B cell (primary cell): ENCODE measurements around the gene PIWIL1. TPM values are rescaled to one million over a fixed set of nuclear protein-coding genes. Genes with fewer than 3 reads are reported as not detected.

Experiments used
- ATAC-seq: fragments of 200-7000 bp; cut with Tn5 transposase; one replicate; pipeline ENCODE4 v1.10.0; 2021; ENCODE audit warnings: low read depth, mild to moderate bottlenecking, moderate number of reproducible peaks, moderate library complexity
- CTCF ChIA-PET: fragments of 350-600 bp; sonication (Branson Sonifier 250); formaldehyde crosslinking; loops from one replicate; lab custom pipeline; 2021; ENCODE audit warnings: antibody characterized with exemption, inconsistent platforms; lab: Charles Lee
- POLR2A ChIA-PET: fragments of 350-600 bp; sonication (Branson Sonifier 250); formaldehyde crosslinking; loops from one replicate; lab custom pipeline; 2021; ENCODE audit warnings: antibody characterized with exemption; lab: Charles Lee
- DNase-seq: peaks from one replicate; pipeline ENCODE4 v3.0.0; 2013
- H2AFZ ChIP-seq: 2 replicates; pipeline ENCODE4 v1.6.1; 2012; ENCODE audit warnings: mild to moderate bottlenecking, low read depth, low read length; ENCODE audit not compliant: insufficient read depth, poor library complexity, severe bottlenecking
- H3K27ac ChIP-seq, 2 donors: 1 replicate in 1 of 2; 2 replicates in 1 of 2; pipeline ENCODE4 v1.5.1; 2012 to 2013; ENCODE audit warnings: low read length in 2 of 2, mild to moderate bottlenecking in 2 of 2, moderate library complexity in 1 of 2
- H3K27me3 ChIP-seq, 4 experiments: fragments of 200-600 bp in 1 of 4; sonication (generic) in 1 of 4; replicated peaks in 1 of 4; 1 replicate in 2 of 4; 2 replicates in 2 of 4; pipeline versions ENCODE4 v1.6.1 to v1.7.0; 2013 to 2016; ENCODE audit warnings: low read length in 3 of 4, mild to moderate bottlenecking in 2 of 4, mixed read lengths in 1 of 4, moderate library complexity in 1 of 4; ENCODE audit not compliant: insufficient read depth in 4 of 4, control insufficient read depth in 3 of 4; ENCODE audit errors: control extremely low read depth in 1 of 4
- H3K36me3 ChIP-seq, 2 experiments: replicated peaks in 1 of 2; 1 replicate in 1 of 2; 2 replicates in 1 of 2; pipeline versions ENCODE4 v1.6.1 to v1.7.1; 2013; ENCODE audit warnings: low read length in 1 of 2; ENCODE audit not compliant: insufficient read depth in 2 of 2, control insufficient read depth in 1 of 2; ENCODE audit errors: control extremely low read depth in 1 of 2, extremely low read depth in 1 of 2
- H3K4me1 ChIP-seq, 2 donors: fragments of 200-600 bp in 1 of 2; sonication (generic) in 1 of 2; 1 replicate in 1 of 2; 2 replicates in 1 of 2; pipeline versions ENCODE4 v1.5.1 to v1.6.1; 2013 to 2017; ENCODE audit warnings: low read length in 2 of 2; ENCODE audit not compliant: control insufficient read depth in 2 of 2, insufficient read depth in 2 of 2
- H3K4me2 ChIP-seq: replicated peaks from 2 replicates; pipeline ENCODE3; 2012; ENCODE audit warnings: mild to moderate bottlenecking, low read depth, low read length; ENCODE audit not compliant: poor library complexity, severe bottlenecking
- H3K4me3 ChIP-seq, 5 experiments: fragments of 200-600 bp in 1 of 5; sonication (generic) in 1 of 5; 1 replicate in 3 of 5; 2 replicates in 2 of 5; pipeline versions ENCODE4 v1.5.1 to v1.7.0; 2011 to 2016; ENCODE audit warnings: low read length in 4 of 5, mild to moderate bottlenecking in 4 of 5, low read depth in 2 of 5, control low read depth in 1 of 5, moderate library complexity in 1 of 5; ENCODE audit not compliant: insufficient read depth in 1 of 5; ENCODE audit errors: control extremely low read depth in 1 of 5, extremely low read depth in 1 of 5
- H3K79me2 ChIP-seq: fragments of 200-600 bp; sonication (generic); one replicate; pipeline ENCODE4 v1.6.0; 2016; ENCODE audit warnings: low read length; ENCODE audit not compliant: control insufficient read depth, insufficient read depth
- H3K9ac ChIP-seq: fragments of 200-600 bp; sonication (generic); 2 replicates; pipeline ENCODE4 v1.6.1; 2017; ENCODE audit warnings: mild to moderate bottlenecking, low read length, moderate library complexity
- H3K9me3 ChIP-seq, 3 donors: one replicate each; pipeline versions ENCODE4 v1.6.1 to v1.7.1; 2013; ENCODE audit warnings: low read length in 2 of 3; ENCODE audit not compliant: control insufficient read depth in 2 of 3, insufficient read depth in 1 of 3; ENCODE audit errors: control extremely low read depth in 1 of 3
- H4K20me1 ChIP-seq: 2 replicates; pipeline ENCODE4 v1.6.0; 2012; ENCODE audit warnings: mild to moderate bottlenecking, low read length; ENCODE audit not compliant: insufficient read depth, control insufficient read depth, poor library complexity, severe bottlenecking
- H3K27ac Mint-ChIP-seq: one replicate; pipeline ENCODE4 v1.8.0; 2021; ENCODE audit warnings: mixed read lengths
- H3K27me3 Mint-ChIP-seq: one replicate; pipeline ENCODE4 v1.8.0; 2021; ENCODE audit warnings: mixed read lengths
- H3K4me1 Mint-ChIP-seq: one replicate; pipeline ENCODE4 v1.8.0; 2021; ENCODE audit warnings: mixed read lengths
- H3K4me3 Mint-ChIP-seq: one replicate; pipeline ENCODE4 v1.8.0; 2021; ENCODE audit warnings: mixed read lengths
- H3K9me3 Mint-ChIP-seq: one replicate; pipeline ENCODE4 v1.8.0; 2022; ENCODE audit warnings: mixed read lengths; ENCODE audit not compliant: insufficient read depth
- EZH2 ChIP-seq: IDR thresholded peaks from 2 replicates; pipeline ENCODE4 v1.6.1; 2012; ENCODE audit warnings: borderline replicate concordance, low read depth, mild to moderate bottlenecking, moderate library complexity, low read length; ENCODE audit not compliant: insufficient read depth, poor library complexity, severe bottlenecking
- WGBS: methylation state at CpG from one replicate; pipeline ENCODE4 v1.1.5; 2013; ENCODE audit warnings: missing lambda C conversion rate; ENCODE audit not compliant: insufficient coverage; 5-methylcytosine and 5-hydroxymethylcytosine counted together
- intact Hi-C: fragments of 100-400 bp; cut with micrococcal nuclease; formaldehyde crosslinking; loops from one replicate; pipeline ENCODE4 v1.10.0; 2022
- polyA plus RNA-seq: library from polyadenylated mRNA; depleted of rRNA; stranded (reverse); fragments of >200 nt; gene quantifications from 2 replicates; pipeline ENCODE4 v1.2.3, GENCODE V29; 2012
- total RNA-seq, 2 donors: library from RNA; stranded (reverse); fragments of 120-200 nt in 1 of 2; gene quantifications; 1 replicate in 1 of 2; 2 replicates in 1 of 2; pipeline versions ENCODE4 v1.2.3 to v1.2.4, GENCODE V29; 2013 to 2022
- TF ChIP-seq, protein P1 (sequence below): fragments of 200-600 bp; IDR thresholded peaks from one replicate; pipeline ENCODE4 v1.8.0; 2022; ENCODE audit warnings: antibody characterized with exemption, mild to moderate bottlenecking

Gene PIWIL1
- total and polyA plus RNA-seq, 2 donors (not counting 1 experiment from before 2014, with no cell fraction given): not detected

DNA sequence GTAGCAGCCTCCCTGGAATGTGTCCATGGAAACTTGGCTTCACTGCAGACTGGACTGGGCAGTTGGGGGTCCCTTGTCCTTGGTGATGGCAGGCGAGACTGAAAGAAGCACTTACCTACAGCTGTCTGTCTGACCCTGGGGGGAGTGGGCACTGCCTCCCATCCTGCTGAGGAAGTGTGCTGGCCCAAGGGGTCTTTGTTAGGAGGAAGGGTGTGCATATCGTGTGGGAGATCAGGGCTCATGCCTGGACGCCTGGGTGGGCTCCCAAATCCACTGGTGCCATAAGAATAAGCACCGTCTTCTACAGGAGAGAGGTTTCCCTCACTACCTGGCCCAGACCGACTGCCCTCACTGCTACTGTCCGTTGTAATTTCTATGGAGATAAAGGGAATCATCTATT is 81.4 kb downstream of the PIWIL1 start:
- H2AFZ ChIP-seq: no peak overlapping the region
- H3K27ac ChIP-seq: no peak overlapping the region
- CTCF ChIA-PET: no interaction called here
- H3K36me3 ChIP-seq: no peaks in the 10 kb centered on the region
- POLR2A ChIA-PET: no interaction called here
- ATAC-seq: no peak
- H4K20me1 ChIP-seq: no peaks in the 10 kb centered on the region
- intact Hi-C loops: no loop called here
- no peak for DNase-seq
- H3K4me3 ChIP-seq: no peak overlapping the region
- H3K9ac ChIP-seq: no peak overlapping the region
- Mint-ChIP-seq H3K27ac (no peak overlapping the region), H3K27me3 (no peaks in the 10 kb centered on the region), H3K4me3 (no peak overlapping the region), H3K9me3 (no peaks in the 10 kb centered on the region), H3K4me1 (no peaks in the 10 kb centered on the region)
- no peaks in the 10 kb centered on the region for H3K27me3 ChIP-seq
- H3K9me3 ChIP-seq: peaks cover 0 to 4% (median 0%) of the 10 kb centered on the region in 3 donors
- WGBS: 100% methylated on average over 1 of the region's 6 CpGs
- no peaks in the 10 kb centered on the region for H3K79me2 ChIP-seq
- H3K4me2 ChIP-seq: no peak overlapping the region
- H3K4me1 ChIP-seq: no peaks in the 10 kb centered on the region
- TF ChIP-seq, protein P1, sequence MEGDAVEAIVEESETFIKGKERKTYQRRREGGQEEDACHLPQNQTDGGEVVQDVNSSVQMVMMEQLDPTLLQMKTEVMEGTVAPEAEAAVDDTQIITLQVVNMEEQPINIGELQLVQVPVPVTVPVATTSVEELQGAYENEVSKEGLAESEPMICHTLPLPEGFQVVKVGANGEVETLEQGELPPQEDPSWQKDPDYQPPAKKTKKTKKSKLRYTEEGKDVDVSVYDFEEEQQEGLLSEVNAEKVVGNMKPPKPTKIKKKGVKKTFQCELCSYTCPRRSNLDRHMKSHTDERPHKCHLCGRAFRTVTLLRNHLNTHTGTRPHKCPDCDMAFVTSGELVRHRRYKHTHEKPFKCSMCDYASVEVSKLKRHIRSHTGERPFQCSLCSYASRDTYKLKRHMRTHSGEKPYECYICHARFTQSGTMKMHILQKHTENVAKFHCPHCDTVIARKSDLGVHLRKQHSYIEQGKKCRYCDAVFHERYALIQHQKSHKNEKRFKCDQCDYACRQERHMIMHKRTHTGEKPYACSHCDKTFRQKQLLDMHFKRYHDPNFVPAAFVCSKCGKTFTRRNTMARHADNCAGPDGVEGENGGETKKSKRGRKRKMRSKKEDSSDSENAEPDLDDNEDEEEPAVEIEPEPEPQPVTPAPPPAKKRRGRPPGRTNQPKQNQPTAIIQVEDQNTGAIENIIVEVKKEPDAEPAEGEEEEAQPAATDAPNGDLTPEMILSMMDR: no peak
- no peak for TF ChIP-seq EZH2

GRCh38 chr12:130420071-130420470 is 82.4 kb downstream of the PIWIL1 start:
- Histone ChIP-seq H4K20me1 (no peaks in the 10 kb centered on the region), H3K79me2 (no peaks in the 10 kb centered on the region), H3K4me2 (no peak overlapping the region), H3K9ac (no peak overlapping the region), H3K27ac (no peak overlapping the region), H3K4me1 (no peaks in the 10 kb centered on the region), H2AFZ (no peak overlapping the region), H3K4me3 (no peak overlapping the region), H3K36me3 (no peaks in the 10 kb centered on the region), H3K9me3 (peaks cover 0 to 6% (median 0%) of the 10 kb centered on the region in 3 donors), H3K27me3 (no peaks in the 10 kb centered on the region)
- H3K9me3 Mint-ChIP-seq: no peaks in the 10 kb centered on the region
- DNase-seq (no peak), ATAC-seq (no peak)
- no peaks in the 10 kb centered on the region for H3K4me1 Mint-ChIP-seq
- POLR2A ChIA-PET: no interaction called here
- CTCF ChIA-PET: no interaction called here
- H3K27ac Mint-ChIP-seq: no peak overlapping the region
- 100% methylated on average over 1 of the region's 4 CpGs for WGBS
- TF ChIP-seq, protein P1: no peak
- TF ChIP-seq EZH2: no peak
- intact Hi-C loops: no loop called here
- H3K27me3 Mint-ChIP-seq: no peaks in the 10 kb centered on the region
- H3K4me3 Mint-ChIP-seq: no peak overlapping the region
